ENCODE results near the gene MAP1LC3B. TPM values are rescaled to one million over a fixed set of nuclear protein-coding genes. Genes with fewer than 3 reads are reported as not detected.
"Not testable (repeated sequence)": the region's sequence is repeated elsewhere in the genome, so short reads cannot be mapped to it uniquely, and the experiment has no call there.

MAP1LC3B gene
- total RNA-seq, 1 donor from 2014 or later = 136 TPM

DNA sequence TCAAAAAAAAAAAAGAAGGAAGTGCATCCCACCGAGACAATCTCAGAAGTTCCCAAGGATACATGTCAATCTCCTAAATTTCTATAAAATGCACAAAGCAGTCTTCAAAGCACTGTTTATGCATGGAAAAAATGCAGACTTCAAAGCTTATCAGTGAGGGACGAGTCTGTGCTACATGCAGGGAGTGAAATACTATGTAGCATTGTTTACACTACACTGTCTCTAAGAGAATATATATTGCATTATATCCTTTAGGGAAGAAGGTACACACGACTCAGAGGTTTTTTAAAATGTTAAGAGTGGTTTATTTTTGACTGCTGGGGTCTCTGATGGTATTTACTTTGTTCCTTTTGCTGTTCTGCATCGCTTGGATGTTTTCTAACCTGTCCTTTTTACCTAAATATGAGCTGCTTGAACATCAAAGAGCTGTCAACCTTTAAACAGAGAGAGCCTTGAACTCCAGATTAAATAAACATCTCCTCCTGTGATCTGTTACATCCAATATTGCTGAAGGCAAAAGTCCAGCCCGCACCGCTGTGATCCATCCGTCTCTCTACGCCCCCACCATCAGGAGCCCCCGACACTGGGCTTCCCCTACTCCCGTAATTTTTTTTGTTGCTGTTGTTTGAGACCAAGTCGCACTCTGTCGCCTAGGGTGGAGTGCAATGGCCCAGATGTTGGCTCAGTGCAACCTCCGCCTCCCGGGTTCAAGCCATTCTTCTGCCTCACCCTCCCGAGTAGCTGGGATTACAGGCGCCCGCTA, 9.9 kb upstream of the MAP1LC3B start:
- TF ChIP-seq, protein P1, sequence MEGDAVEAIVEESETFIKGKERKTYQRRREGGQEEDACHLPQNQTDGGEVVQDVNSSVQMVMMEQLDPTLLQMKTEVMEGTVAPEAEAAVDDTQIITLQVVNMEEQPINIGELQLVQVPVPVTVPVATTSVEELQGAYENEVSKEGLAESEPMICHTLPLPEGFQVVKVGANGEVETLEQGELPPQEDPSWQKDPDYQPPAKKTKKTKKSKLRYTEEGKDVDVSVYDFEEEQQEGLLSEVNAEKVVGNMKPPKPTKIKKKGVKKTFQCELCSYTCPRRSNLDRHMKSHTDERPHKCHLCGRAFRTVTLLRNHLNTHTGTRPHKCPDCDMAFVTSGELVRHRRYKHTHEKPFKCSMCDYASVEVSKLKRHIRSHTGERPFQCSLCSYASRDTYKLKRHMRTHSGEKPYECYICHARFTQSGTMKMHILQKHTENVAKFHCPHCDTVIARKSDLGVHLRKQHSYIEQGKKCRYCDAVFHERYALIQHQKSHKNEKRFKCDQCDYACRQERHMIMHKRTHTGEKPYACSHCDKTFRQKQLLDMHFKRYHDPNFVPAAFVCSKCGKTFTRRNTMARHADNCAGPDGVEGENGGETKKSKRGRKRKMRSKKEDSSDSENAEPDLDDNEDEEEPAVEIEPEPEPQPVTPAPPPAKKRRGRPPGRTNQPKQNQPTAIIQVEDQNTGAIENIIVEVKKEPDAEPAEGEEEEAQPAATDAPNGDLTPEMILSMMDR (IDR thresholded peaks at IDR 0.05; ENCODE audit: insufficient read depth, low read length, poor library complexity, severe bottlenecking) = no peak
- Histone ChIP-seq H3K27me3 (ENCODE audit: control insufficient read depth, insufficient read depth, low read length) (no peaks in the 10 kb centered on the region), H3K36me3 (ENCODE audit: control insufficient read depth, insufficient read depth, low read length) (no peaks in the 10 kb centered on the region), H3K4me3 (ENCODE audit: low read depth, low read length) (peak overlapping the region; percentile 77)
- DNase-seq (ENCODE audit: low read depth) = no peak

DNA sequence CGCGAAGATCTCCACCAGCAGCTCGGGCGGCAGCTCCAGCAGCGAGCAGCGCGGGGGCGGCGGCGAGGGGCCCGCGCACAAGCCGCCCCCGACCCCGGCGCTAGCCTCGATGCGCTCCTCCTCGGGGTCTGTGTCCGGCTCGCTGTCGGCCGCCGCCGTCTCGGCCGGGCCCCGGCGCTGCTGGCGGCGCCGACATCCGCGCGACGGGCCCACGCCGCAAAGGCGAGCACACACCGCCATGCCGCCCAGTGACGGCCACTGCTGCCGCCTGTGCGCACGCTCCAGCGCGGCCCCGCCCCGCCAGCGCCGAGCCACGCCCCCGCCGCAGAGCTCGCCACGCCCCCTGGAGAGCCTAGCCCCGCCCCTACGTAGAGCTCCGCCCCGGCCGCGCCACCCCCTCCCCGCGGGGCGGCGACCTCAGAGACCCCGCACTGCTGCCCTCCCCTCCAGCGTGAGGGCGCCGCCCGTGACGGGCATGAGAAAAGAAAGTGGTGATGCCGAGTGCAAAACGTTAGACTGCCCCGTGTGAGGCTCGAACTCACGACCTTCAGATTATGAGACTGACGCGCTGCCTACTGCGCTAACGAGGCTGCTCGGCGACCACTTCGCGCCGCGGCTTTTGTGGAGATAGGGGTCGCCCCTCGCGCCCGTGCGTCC, 8.5 kb upstream of the MAP1LC3B start, which contains the start of gene FBXO31:
Gene FBXO31 (minus strand): TSS at position 272 of the 657 bp plus-strand sequence. CDS start 32 bp downstream, at position 240.
- Histone ChIP-seq H3K27me3 (ENCODE audit: control insufficient read depth, insufficient read depth, low read length) (no peaks in the 10 kb centered on the region), H3K36me3 (ENCODE audit: control insufficient read depth, insufficient read depth, low read length) (no peaks in the 10 kb centered on the region), H3K4me3 (ENCODE audit: low read depth, low read length) (peak within 1 kb of the TSS; percentile 77)
- DNase-seq (ENCODE audit: low read depth) = no peak
- TF ChIP-seq, protein P1 (IDR thresholded peaks at IDR 0.05; ENCODE audit: insufficient read depth, low read length, poor library complexity, severe bottlenecking) = no peak

DNA sequence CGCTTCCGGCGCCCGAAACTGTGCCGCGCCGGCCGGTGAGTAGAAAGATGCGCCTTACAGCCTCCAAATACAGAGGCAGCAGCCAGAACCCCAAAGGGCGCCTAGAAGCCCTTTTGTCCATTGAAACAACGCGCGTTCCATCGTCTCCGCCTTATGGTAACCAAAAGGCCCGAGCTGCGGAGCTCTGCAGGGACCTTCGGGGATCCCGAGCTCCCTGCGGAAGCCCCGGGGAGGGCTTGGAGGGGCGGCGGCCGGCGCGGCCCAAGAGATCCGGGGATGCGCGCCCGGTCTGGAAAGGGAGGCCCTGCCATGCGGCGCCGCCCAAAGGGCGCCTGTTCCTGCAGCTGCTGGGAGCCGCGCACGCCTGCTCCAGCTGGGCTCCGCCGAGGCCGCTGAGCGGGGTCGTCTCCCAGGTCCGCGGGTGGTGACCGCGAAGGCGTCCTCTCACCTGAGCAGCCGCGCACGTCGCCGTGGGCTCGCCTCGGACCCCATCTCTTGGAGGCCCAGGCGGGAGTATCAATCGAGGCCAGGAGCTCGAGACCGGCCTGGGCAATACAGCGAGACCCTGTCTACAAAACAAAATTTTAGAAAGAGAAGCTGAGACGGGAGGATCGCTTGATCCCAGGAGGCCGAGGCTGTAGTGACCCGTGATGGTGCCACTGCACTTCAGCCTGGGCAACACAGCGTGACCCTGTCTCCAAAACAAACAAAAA, 7.8 kb upstream of the MAP1LC3B start:
- TF ChIP-seq, protein P1 (IDR thresholded peaks at IDR 0.05; ENCODE audit: insufficient read depth, low read length, poor library complexity, severe bottlenecking) = no peak
- H3K36me3 ChIP-seq (ENCODE audit: control insufficient read depth, insufficient read depth, low read length) = no peaks in the 10 kb centered on the region
- DNase-seq (ENCODE audit: low read depth) = no peak
- no peaks in the 10 kb centered on the region for H3K27me3 ChIP-seq (ENCODE audit: control insufficient read depth, insufficient read depth, low read length)
- H3K4me3 ChIP-seq (ENCODE audit: low read depth, low read length) = peak overlapping the region; percentile 77

DNA sequence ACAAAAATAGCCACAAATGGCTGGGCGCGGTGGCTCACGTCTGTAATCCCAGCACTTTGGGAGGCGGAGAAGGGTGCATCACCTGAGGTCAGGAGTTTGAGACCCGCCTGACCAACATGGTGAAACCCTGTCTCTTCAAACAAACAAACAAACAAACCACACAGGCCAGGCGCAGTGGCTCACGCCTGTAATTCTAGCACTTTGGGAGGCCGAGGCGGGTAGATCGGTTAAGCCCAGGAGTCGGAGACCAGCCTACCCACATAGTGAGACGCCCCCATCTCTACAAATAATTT, 7.3 kb upstream of the MAP1LC3B start:
- not testable (repeated sequence) for H3K36me3 ChIP-seq (ENCODE audit: control insufficient read depth, insufficient read depth, low read length); H3K27me3 ChIP-seq (ENCODE audit: control insufficient read depth, insufficient read depth, low read length); DNase-seq (ENCODE audit: low read depth)
- H3K4me3 ChIP-seq (ENCODE audit: low read depth, low read length) = peak overlapping the region; percentile 77

DNA sequence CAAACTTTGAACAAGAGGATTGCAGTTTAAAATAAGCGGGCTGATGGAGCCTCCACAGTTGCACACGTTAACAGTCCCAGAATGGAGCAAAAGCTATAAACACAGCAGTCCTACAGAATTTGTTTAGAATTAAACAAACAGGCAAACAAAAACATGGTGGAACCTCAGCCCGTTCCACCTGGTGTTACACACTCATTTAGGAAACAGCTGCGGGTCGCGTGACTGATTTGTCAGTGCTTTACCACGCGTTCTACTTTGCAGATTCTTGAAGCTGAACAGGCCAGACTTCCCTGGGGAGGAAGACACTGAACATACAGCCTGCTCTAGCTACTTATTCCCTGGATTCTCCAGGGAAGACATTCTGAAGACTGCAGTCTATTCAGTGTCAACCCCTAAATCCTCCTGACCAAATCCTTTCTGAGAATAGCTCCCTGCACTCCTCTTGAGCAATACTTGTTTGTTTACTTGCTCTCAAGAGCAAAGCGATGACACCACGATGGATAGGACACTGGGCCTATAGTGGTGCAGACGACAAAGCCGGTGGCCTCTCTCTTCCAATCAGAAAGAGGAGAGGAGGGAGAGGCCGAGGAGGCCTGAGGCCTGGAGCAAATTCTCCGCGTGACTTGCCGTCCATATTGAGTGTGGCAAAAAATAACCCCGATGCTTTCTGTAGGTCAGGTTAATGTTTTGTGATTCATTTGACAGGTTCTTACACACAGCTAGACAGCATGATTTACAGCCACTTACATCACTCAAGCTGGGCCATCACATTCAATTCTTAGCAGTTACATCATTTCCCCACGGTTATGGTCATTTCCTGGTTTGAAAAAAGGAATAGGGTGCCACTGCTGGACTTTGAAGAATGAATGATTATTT, 4.0 kb upstream of the MAP1LC3B start:
- H3K4me3 ChIP-seq (ENCODE audit: low read depth, low read length) = no peak overlapping the region
- peak; percentile 99 for DNase-seq (ENCODE audit: low read depth)
- TF ChIP-seq, protein P1 (IDR thresholded peaks at IDR 0.05; ENCODE audit: insufficient read depth, low read length, poor library complexity, severe bottlenecking) = no peak

DNA sequence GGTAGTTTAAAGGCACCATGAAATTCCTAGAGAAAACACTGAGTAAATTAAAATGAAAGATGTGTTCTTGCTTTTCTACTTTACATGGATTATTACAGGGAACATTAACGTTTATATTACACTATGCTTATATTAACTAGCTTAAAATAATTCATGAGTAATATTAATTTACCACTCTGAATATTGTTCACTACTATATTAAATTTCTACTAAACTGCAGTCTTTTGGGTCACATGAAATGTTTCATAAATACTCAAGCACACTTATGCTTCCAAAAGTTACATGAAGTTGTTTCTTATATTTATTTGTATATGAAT, 3.4 kb upstream of the MAP1LC3B start:
- TF ChIP-seq, protein P1 (IDR thresholded peaks at IDR 0.05; ENCODE audit: insufficient read depth, low read length, poor library complexity, severe bottlenecking) = no peak
- Histone ChIP-seq H3K4me3 (ENCODE audit: low read depth, low read length) (no peak overlapping the region), H3K27me3 (ENCODE audit: control insufficient read depth, insufficient read depth, low read length) (no peaks in the 10 kb centered on the region), H3K36me3 (ENCODE audit: control insufficient read depth, insufficient read depth, low read length) (no peaks in the 10 kb centered on the region)
- DNase-seq (ENCODE audit: low read depth) = no peak

More for the DNA sequence above, 4.0 kb upstream of the MAP1LC3B start:
- Histone ChIP-seq H3K27me3 (ENCODE audit: control insufficient read depth, insufficient read depth, low read length) (no peaks in the 10 kb centered on the region), H3K36me3 (ENCODE audit: control insufficient read depth, insufficient read depth, low read length) (no peaks in the 10 kb centered on the region)

Measured in kidney epithelial cell (primary cell).